H9 (cell line): ENCODE data around the gene NFKB2. TPM values are rescaled to one million over a fixed set of nuclear protein-coding genes. Genes with fewer than 3 reads are reported as not detected.

ENCODE experiments used
- DNase-seq: peaks from one replicate; pipeline ENCODE4 v3.0.0-alpha.2; 2017
- H2AFZ ChIP-seq: one replicate; pipeline ENCODE4 v1.6.1; 2013; ENCODE audit warnings: mild to moderate bottlenecking, low read length, control low read depth, moderate library complexity
- H2AK5ac ChIP-seq: 2 replicates; pipeline ENCODE4 v1.6.1; 2013; ENCODE audit warnings: low read length, control low read depth, mixed read lengths; ENCODE audit not compliant: insufficient read length
- H2BK120ac ChIP-seq: one replicate; pipeline ENCODE4 v1.6.1; 2013; ENCODE audit warnings: low read depth, mild to moderate bottlenecking, low read length, control low read depth, inconsistent platforms; ENCODE audit not compliant: poor library complexity, severe bottlenecking
- H2BK12ac ChIP-seq: 2 replicates; pipeline ENCODE4 v1.6.1; 2013; ENCODE audit warnings: low read length, control low read depth, mixed read lengths, low read depth; ENCODE audit not compliant: insufficient read length
- H2BK15ac ChIP-seq: 2 replicates; pipeline ENCODE4 v1.6.1; 2013; ENCODE audit warnings: low read depth, low read length, control low read depth
- H2BK20ac ChIP-seq: one replicate; pipeline ENCODE4 v1.6.1; 2013; ENCODE audit warnings: low read depth, mild to moderate bottlenecking, low read length, control low read depth, inconsistent platforms; ENCODE audit not compliant: poor library complexity, severe bottlenecking
- H2BK5ac ChIP-seq: 2 replicates; pipeline ENCODE4 v1.6.1; 2013; ENCODE audit warnings: low read length, control low read depth, mixed read lengths; ENCODE audit not compliant: insufficient read length
- H3K14ac ChIP-seq: 2 replicates; pipeline ENCODE4 v1.6.1; 2013; ENCODE audit warnings: low read length, control low read depth; ENCODE audit not compliant: insufficient read depth
- H3K18ac ChIP-seq: 2 replicates; pipeline ENCODE4 v1.6.1; 2013; ENCODE audit warnings: low read depth, mild to moderate bottlenecking, mixed read lengths, low read length, control low read depth; ENCODE audit not compliant: insufficient read length
- H3K23ac ChIP-seq: 2 replicates; pipeline ENCODE4 v1.6.1; 2013; ENCODE audit warnings: low read length, control low read depth, mixed read lengths, low read depth; ENCODE audit not compliant: insufficient read length
- H3K23me2 ChIP-seq: 2 replicates; pipeline ENCODE4 v1.6.1; 2013; ENCODE audit warnings: low read depth, mild to moderate bottlenecking, mixed read lengths, low read length, control low read depth; ENCODE audit not compliant: insufficient read length, poor library complexity, severe bottlenecking
- H3K27ac ChIP-seq: 2 replicates; pipeline ENCODE4 v1.5.1; 2013; ENCODE audit warnings: low read length, control low read depth, mixed read lengths, low read depth; ENCODE audit not compliant: insufficient read length
- H3K27me3 ChIP-seq: 2 replicates; pipeline ENCODE4 v1.6.1; 2013; ENCODE audit warnings: low read length, control low read depth, inconsistent platforms; ENCODE audit not compliant: insufficient read depth
- H3K4ac ChIP-seq: 2 replicates; pipeline ENCODE4 v1.6.1; 2013; ENCODE audit warnings: low read depth, mild to moderate bottlenecking, control low read depth, inconsistent platforms, low read length, moderate library complexity
- H3K4me1 ChIP-seq: 2 replicates; pipeline ENCODE4 v1.6.1; 2013; ENCODE audit warnings: low read length, control low read depth, inconsistent platforms; ENCODE audit not compliant: insufficient read depth
- H3K4me2 ChIP-seq: 2 replicates; pipeline ENCODE4 v1.6.1; 2013; ENCODE audit warnings: low read length, control low read depth, mixed read lengths; ENCODE audit not compliant: insufficient read length, insufficient read depth
- H3K56ac ChIP-seq: 2 replicates; pipeline ENCODE4 v1.6.1; 2013; ENCODE audit warnings: low read depth, mild to moderate bottlenecking, mixed read lengths, low read length, control low read depth; ENCODE audit not compliant: insufficient read length
- H3K79me1 ChIP-seq: 2 replicates; pipeline ENCODE4 v1.6.1; 2013; ENCODE audit warnings: low read depth, mild to moderate bottlenecking, moderate library complexity, low read length, control low read depth, inconsistent platforms; ENCODE audit not compliant: insufficient read depth, poor library complexity, severe bottlenecking
- H3K79me2 ChIP-seq: 2 replicates; pipeline ENCODE4 v1.6.1; 2013; ENCODE audit warnings: low read length, control low read depth, inconsistent platforms; ENCODE audit not compliant: insufficient read depth
- H3K9ac ChIP-seq: 2 replicates; pipeline ENCODE4 v1.6.1; 2013; ENCODE audit warnings: low read length, control low read depth, mixed read lengths; ENCODE audit not compliant: insufficient read length; ENCODE audit errors: extremely low read depth
- H3K9me3 ChIP-seq: one replicate; pipeline ENCODE4 v1.6.1; 2013; ENCODE audit warnings: low read depth, low read length, inconsistent platforms; ENCODE audit not compliant: control insufficient read depth
- H3T11ph ChIP-seq: one replicate; pipeline ENCODE4 v1.6.1; 2013; ENCODE audit warnings: mild to moderate bottlenecking, low read length, control low read depth, inconsistent platforms
- H4K20me1 ChIP-seq: one replicate; pipeline ENCODE4 v1.6.1; 2013; ENCODE audit not compliant: control insufficient read depth, insufficient read length, insufficient read depth
- H4K5ac ChIP-seq: 2 replicates; pipeline ENCODE4 v1.6.1; 2013; ENCODE audit warnings: low read depth, mild to moderate bottlenecking, mixed read lengths, low read length, control low read depth; ENCODE audit not compliant: insufficient read length
- H4K8ac ChIP-seq: replicated peaks from 2 replicates; pipeline ENCODE4 v1.6.1; 2013; ENCODE audit warnings: low read length, control low read depth, mixed read lengths, low read depth; ENCODE audit not compliant: insufficient read length
- H4K91ac ChIP-seq: 2 replicates; pipeline ENCODE4 v1.6.1; 2013; ENCODE audit warnings: low read depth, mild to moderate bottlenecking, moderate library complexity, mixed read lengths, low read length, control low read depth; ENCODE audit not compliant: insufficient read length
- H3K27ac Mint-ChIP-seq, 3 experiments: 2 replicates in 2 of 3; 3 replicates in 1 of 3; pipeline ENCODE4 v1.8.0; 2020 to 2021; ENCODE audit warnings: mixed read lengths in 3 of 3, mild to moderate bottlenecking in 1 of 3, moderate library complexity in 1 of 3
- H3K27me3 Mint-ChIP-seq: 2 replicates; pipeline ENCODE4 v1.8.0; 2021; ENCODE audit warnings: low read depth, mild to moderate bottlenecking, moderate library complexity, mixed read lengths
- H3K36me3 Mint-ChIP-seq, 3 experiments: 2 replicates in 2 of 3; 3 replicates in 1 of 3; pipeline ENCODE4 v1.8.0; 2020 to 2021; ENCODE audit warnings: low read depth in 3 of 3, mixed read lengths in 3 of 3; ENCODE audit not compliant: insufficient read depth in 1 of 3
- H3K4me1 Mint-ChIP-seq, 2 experiments: 2 replicates each; pipeline ENCODE4 v1.8.0; 2020; ENCODE audit warnings: mixed read lengths in 2 of 2
- H3K4me3 Mint-ChIP-seq, 2 experiments: 2 replicates in 1 of 2; 3 replicates in 1 of 2; pipeline ENCODE4 v1.8.0; 2020 to 2021; ENCODE audit warnings: mild to moderate bottlenecking in 2 of 2, mixed read lengths in 2 of 2, moderate library complexity in 1 of 2
- H3K9me3 Mint-ChIP-seq, 2 experiments: 2 replicates in 1 of 2; 3 replicates in 1 of 2; pipeline ENCODE4 v1.8.0; 2020; ENCODE audit warnings: mild to moderate bottlenecking in 2 of 2, mixed read lengths in 2 of 2, moderate library complexity in 1 of 2
- CTCF ChIP-seq: fragments of 200-600 bp; sonication (generic); conservative IDR thresholded peaks from 3 replicates; pipeline ENCODE4 v1.8.0; 2021; ENCODE audit warnings: antibody characterized with exemption, mild to moderate bottlenecking
- WGBS: extraction: QIAGEN DNeasy Blood & Tissue Kit; methylation state at CpG from one replicate; pipeline ENCODE4 v1.1.7; 2013; ENCODE audit warnings: missing lambda C conversion rate, low lambda C conversion rate, mixed read lengths; ENCODE audit not compliant: insufficient read length; ENCODE audit errors: extremely low coverage; 5-methylcytosine and 5-hydroxymethylcytosine counted together
- total RNA-seq: library from RNA; stranded (reverse); gene quantifications from 2 replicates; pipeline ENCODE4 v1.2.1, GENCODE V29; 2021

Gene NFKB2
- total RNA-seq, 1 experiment from 2014 or later: 23.7 TPM

GRCh38 chr10:102403115-102403514 is 7.6 kb downstream of the NFKB2 start:
- H3K36me3 Mint-ChIP-seq: peaks cover 1 to 25% (median 15%) of the 10 kb centered on the region in 3 experiments; a peak in 5 of 7 replicates
- no peak overlapping the region for H3K56ac ChIP-seq

More at GRCh38 chr10:102403115-102403514, 7.6 kb downstream of the NFKB2 start:
- Histone ChIP-seq H2AFZ (no peak overlapping the region), H3K79me2 (no peaks in the 10 kb centered on the region), H2AK5ac (no peak overlapping the region), H3T11ph (no peak overlapping the region), H4K8ac (no peak overlapping the region), H4K5ac (no peak overlapping the region), H3K9ac (no peak overlapping the region), H4K91ac (no peak overlapping the region), H2BK15ac (no peak overlapping the region), H3K4me2 (no peak overlapping the region), H3K23me2 (no peaks in the 10 kb centered on the region), H2BK12ac (no peak overlapping the region), H3K79me1 (no peaks in the 10 kb centered on the region), H3K18ac (no peak overlapping the region), H3K4ac (no peak overlapping the region), H2BK20ac (no peak overlapping the region), H3K27me3 (peaks cover 8% of the 10 kb centered on the region; the same call in 1 of the 2 replicates), H3K27ac (no peak overlapping the region), H3K14ac (no peak overlapping the region), H2BK5ac (no peak overlapping the region), H3K4me1 (no peaks in the 10 kb centered on the region), H4K20me1 (no peaks in the 10 kb centered on the region), H2BK120ac (no peak overlapping the region), H3K23ac (no peak overlapping the region), H3K9me3 (no peaks in the 10 kb centered on the region)
- TF ChIP-seq CTCF: no peak
- no peak for DNase-seq
- Mint-ChIP-seq H3K4me3 (no peak overlapping the region), H3K4me1 (peaks cover 3 to 13% of the 10 kb centered on the region in 2 experiments), H3K27ac (no peak overlapping the region), H3K27me3 (peaks cover 48% of the 10 kb centered on the region), H3K9me3 (no peaks in the 10 kb centered on the region)
- WGBS: no CpG with 5 or more reads among the region's 13 CpGs
